Smooth muscle cell (in vitro differentiated cells): ENCODE results near the gene TEDC2. TPM values are rescaled to one million over a fixed set of nuclear protein-coding genes. Genes with fewer than 3 reads are reported as not detected.
"Not testable (repeated sequence)": the region's sequence is repeated elsewhere in the genome, so short reads cannot be mapped to it uniquely, and the experiment has no call there.

ENCODE experiments used
- DNase-seq: peaks from one replicate; lab custom pipeline; 2025; ENCODE audit not compliant: unreplicated experiment; lab: John Stamatoyannopoulos, UW
- H2AFZ ChIP-seq: fragments of 200-600 bp; sonication (generic); 2 replicates; pipeline ENCODE4 v1.6.0; 2016; ENCODE audit warnings: antibody characterized with exemption, low read depth, mild to moderate bottlenecking
- H3F3A ChIP-seq: fragments of 200-600 bp; sonication (generic); 2 replicates; pipeline ENCODE4 v1.6.0; 2017; ENCODE audit warnings: antibody characterized with exemption, low read depth
- H3K27ac ChIP-seq: fragments of 200-600 bp; sonication (generic); 2 replicates; pipeline ENCODE4 v1.5.1; 2016; ENCODE audit warnings: low read depth, mild to moderate bottlenecking
- H3K27me3 ChIP-seq: fragments of 200-600 bp; sonication (generic); 2 replicates; pipeline ENCODE4 v1.6.1; 2016; ENCODE audit warnings: low read depth, mild to moderate bottlenecking
- H3K36me3 ChIP-seq: fragments of 200-600 bp; sonication (generic); 2 replicates; pipeline ENCODE4 v1.5.1; 2016; ENCODE audit warnings: low read depth
- H3K4me1 ChIP-seq: fragments of 200-600 bp; sonication (generic); 2 replicates; pipeline ENCODE4 v1.5.1; 2016; ENCODE audit warnings: low read depth
- H3K4me2 ChIP-seq: fragments of 200-600 bp; sonication (generic); 2 replicates; pipeline ENCODE4 v1.6.0; 2016; ENCODE audit warnings: mild to moderate bottlenecking
- H3K4me3 ChIP-seq: fragments of 200-600 bp; sonication (generic); 2 replicates; pipeline ENCODE4 v1.5.1; 2016; ENCODE audit warnings: mild to moderate bottlenecking
- H3K79me2 ChIP-seq: fragments of 200-600 bp; sonication (generic); 2 replicates; pipeline ENCODE4 v1.6.0; 2016; ENCODE audit warnings: low read depth, mild to moderate bottlenecking
- H3K9ac ChIP-seq: fragments of 200-600 bp; sonication (generic); 2 replicates; pipeline ENCODE4 v1.6.0; 2016; ENCODE audit warnings: low read depth
- H3K9me3 ChIP-seq: fragments of 200-600 bp; sonication (generic); replicated peaks from 2 replicates; pipeline ENCODE4 v1.5.1; 2016; ENCODE audit warnings: low read depth
- H4K20me1 ChIP-seq: fragments of 200-600 bp; sonication (generic); 2 replicates; pipeline ENCODE4 v1.6.0; 2016; ENCODE audit warnings: low read depth
- CTCF ChIP-seq: fragments of 200-600 bp; sonication (generic); IDR thresholded peaks from 2 replicates; pipeline ENCODE4 v1.5.1; 2017; ENCODE audit warnings: borderline replicate concordance, mild to moderate bottlenecking, antibody characterized with exemption; ENCODE audit not compliant: insufficient read depth, poor library complexity, severe bottlenecking
- WGBS: methylation state at CpG from one replicate; pipeline ENCODE4 v1.1.7; 2016; ENCODE audit warnings: low lambda C conversion rate; 5-methylcytosine and 5-hydroxymethylcytosine counted together
- polyA plus RNA-seq: library from polyadenylated mRNA; unstranded; fragments of >200 nt; fragmentation: Nextera tagmentation; extraction: Ambion mirVana; gene quantifications from 2 replicates; pipeline ENCODE4 v1.2.1, GENCODE V29; 2016
- total RNA-seq: library from RNA; depleted of rRNA; stranded (reverse); fragments of >200 nt; gene quantifications from 2 replicates; pipeline ENCODE4 v1.2.3, GENCODE V29; 2014

TEDC2 gene
- total and polyA plus RNA-seq, 2 experiments from 2014 or later = 8.0 to 13.3 TPM

DNA sequence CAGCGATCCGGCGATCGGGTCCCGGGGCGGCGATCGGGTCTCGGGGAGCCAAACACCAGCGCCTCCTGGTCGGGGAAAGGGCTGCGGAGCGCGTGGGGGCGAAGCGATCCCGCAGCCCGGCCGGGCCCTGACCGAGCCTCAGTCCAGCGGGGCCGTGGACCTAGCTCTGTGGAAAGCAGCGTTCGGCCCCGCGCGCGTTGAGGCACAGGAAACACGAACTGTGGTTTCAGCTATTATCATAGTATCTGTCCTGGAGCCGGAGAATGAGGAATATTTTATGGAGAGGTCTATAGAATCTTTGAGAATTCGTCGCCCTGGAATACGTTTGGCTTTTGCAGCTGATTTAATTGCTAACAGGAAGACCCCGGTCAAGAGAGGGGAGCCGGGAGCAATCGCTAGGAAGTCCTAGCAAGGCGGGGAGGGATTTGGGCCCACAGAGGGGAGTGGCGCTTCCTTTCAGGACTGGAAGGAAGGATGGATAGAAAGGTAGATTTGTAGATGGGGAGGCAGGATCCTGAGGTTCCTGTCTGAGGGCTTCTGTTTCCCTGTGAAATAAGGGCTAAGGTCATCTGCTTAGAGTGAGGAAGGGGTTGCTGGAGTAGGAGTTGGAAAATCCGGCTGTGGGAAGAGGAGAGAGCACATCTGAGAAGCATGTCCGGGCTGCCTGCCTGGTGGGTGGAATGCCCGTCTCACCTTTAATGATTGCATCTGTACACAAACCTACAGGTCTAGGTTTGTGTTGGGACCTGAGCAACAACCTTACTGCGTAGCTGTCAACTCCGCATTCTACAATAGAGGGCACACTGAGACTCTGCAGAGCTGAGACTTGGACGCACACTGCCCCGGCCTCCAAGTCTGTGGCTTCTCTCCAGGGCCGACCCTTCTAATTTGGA lies 29.9 kb upstream of the TEDC2 start:
- H3F3A ChIP-seq = no peaks in the 10 kb centered on the region
- DNase-seq = no peak
- peak overlapping the region; percentile 93 for H2AFZ ChIP-seq
- no peak for TF ChIP-seq CTCF
- H3K79me2 ChIP-seq = peaks cover 25% of the 10 kb centered on the region
- peaks cover 18% of the 10 kb centered on the region for H3K4me1 ChIP-seq
- H3K27ac ChIP-seq = no peak overlapping the region
- peak overlapping the region; percentile 83 for H3K9ac ChIP-seq
- H3K9me3 ChIP-seq = no peaks in the 10 kb centered on the region
- WGBS = 9% methylated on average over 45 of the region's 46 CpGs
- H3K36me3 ChIP-seq = no peaks in the 10 kb centered on the region
- no peaks in the 10 kb centered on the region for H4K20me1 ChIP-seq
- H3K27me3 ChIP-seq = no peaks in the 10 kb centered on the region
- H3K4me3 ChIP-seq = peak overlapping the region; percentile 94
- peak overlapping the region; percentile 98 for H3K4me2 ChIP-seq

DNA sequence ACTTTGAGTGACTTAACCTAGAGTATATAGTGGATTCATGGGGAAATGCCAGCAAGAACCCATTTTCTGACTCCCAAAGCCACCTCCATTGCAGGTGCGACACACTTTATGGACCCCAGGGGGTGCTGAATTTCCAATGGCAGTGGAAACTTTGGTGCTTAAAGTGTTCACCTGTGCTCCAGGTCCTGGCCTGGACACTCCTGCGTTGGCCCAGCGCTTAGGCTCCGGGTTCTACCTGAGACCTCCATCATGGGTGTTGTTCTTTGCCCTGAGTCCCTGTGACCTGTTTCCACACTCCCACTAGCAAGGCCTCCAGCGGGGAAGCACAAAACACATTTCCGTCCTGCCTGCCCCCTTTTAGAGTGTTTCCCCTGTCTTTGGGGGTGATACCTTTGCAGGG lies 27.6 kb upstream of the TEDC2 start:
- Histone ChIP-seq H3K4me1 (peaks cover 18% of the 10 kb centered on the region), H2AFZ (no peak overlapping the region), H3K4me3 (no peak overlapping the region), H3K9me3 (no peaks in the 10 kb centered on the region), H3K79me2 (peaks cover 25% of the 10 kb centered on the region), H3F3A (no peaks in the 10 kb centered on the region), H4K20me1 (no peaks in the 10 kb centered on the region), H3K36me3 (no peaks in the 10 kb centered on the region), H3K27ac (no peak overlapping the region), H3K4me2 (no peak overlapping the region), H3K9ac (no peak overlapping the region), H3K27me3 (no peaks in the 10 kb centered on the region)
- TF ChIP-seq CTCF = no peak
- no peak for DNase-seq
- 95% methylated on average over 6 of the region's 6 CpGs for WGBS

DNA sequence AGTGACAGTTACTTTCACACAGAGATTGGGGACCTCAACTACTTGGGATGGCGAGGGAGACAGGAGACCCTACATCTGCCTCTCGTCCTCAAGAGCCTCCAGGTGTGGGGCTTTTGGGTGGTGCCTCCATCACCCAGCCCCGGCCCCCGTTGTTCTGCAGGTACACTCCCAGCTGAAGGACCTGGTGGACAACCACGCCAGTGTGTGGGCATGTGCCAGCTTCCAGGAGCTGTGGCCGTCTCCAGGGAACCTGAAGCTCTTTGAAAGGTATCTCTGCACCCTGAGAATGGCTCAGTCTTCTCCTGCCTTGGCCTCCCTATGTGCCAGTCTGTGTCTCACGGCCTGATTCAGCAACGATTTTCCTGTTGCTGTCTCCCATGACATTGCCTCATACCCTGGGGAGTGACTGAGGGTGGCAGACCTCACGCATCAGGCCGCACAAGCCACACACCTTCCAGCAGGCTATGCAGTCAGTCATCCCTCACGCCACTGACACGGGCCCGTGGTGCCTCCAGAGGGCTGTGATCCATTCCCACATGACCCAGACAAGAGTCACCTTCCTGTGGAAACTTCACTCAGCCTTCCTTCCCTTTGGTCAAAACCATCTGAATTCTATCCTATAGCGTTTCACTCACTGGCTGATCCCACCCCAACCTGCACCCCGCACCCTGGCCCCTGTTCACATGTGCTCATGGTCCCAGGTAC lies 27.0 kb upstream of the TEDC2 start:
- H3K9me3 ChIP-seq = no peaks in the 10 kb centered on the region
- no peak for TF ChIP-seq CTCF
- H2AFZ ChIP-seq = no peak overlapping the region
- no peak for DNase-seq
- no peak overlapping the region for H3K4me2 ChIP-seq
- H3K9ac ChIP-seq = no peak overlapping the region
- H3K4me3 ChIP-seq = no peak overlapping the region
- no peaks in the 10 kb centered on the region for H3F3A ChIP-seq
- no peak overlapping the region for H3K27ac ChIP-seq
- H3K27me3 ChIP-seq = no peaks in the 10 kb centered on the region
- no peaks in the 10 kb centered on the region for H3K36me3 ChIP-seq
- peaks cover 16% of the 10 kb centered on the region for H3K4me1 ChIP-seq
- peaks cover 25% of the 10 kb centered on the region for H3K79me2 ChIP-seq
- no peaks in the 10 kb centered on the region for H4K20me1 ChIP-seq
- over 99% methylated on average over 15 of the region's 15 CpGs for WGBS

GRCh38 chr16:2435236-2435635 lies 24.7 kb upstream of the TEDC2 start:
- not testable (repeated sequence) for H3K27ac ChIP-seq, H3F3A ChIP-seq, H3K36me3 ChIP-seq, DNase-seq, H3K9ac ChIP-seq, H3K4me1 ChIP-seq, H3K27me3 ChIP-seq, H3K9me3 ChIP-seq, H3K4me3 ChIP-seq, H2AFZ ChIP-seq, H4K20me1 ChIP-seq, H3K4me2 ChIP-seq
- 90% methylated on average over 4 of the region's 4 CpGs for WGBS
- H3K79me2 ChIP-seq = peaks cover 17% of the 10 kb centered on the region
